HPDE6-E6E7 (cell line): ENCODE measurements around the gene EEF1AKMT1.

Source experiments
- DNase-seq: peaks from one replicate; pipeline ENCODE4 v3.0.0; 2011; ENCODE audit warnings: missing footprints; ENCODE audit errors: extremely low spot score

EEF1AKMT1 gene

DNA sequence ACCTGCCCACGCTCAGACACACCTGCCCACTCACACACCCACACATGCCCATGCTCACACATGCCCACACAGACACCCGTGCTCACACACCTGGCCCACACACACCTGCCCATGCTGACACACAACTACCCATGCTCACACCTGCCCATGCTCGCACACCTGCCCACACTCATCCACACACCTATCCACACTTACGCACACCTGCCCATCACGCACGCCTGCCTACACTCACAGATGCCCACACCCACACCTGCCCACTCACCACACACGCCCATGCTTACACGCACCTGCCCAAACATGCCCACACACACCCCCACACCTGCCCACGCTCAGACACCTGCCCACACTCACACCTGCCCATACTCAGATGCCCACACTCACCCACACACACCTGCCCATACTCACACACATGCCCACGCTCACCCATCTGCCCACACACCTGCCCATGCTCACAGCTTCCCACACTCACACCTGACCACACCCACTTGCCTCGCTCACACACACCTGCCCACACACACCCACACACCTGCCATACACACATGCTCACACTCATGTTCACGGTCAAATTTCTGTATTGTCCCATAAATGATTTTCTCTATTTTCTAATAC, 54.7 kb downstream of the EEF1AKMT1 start:
- no peak for DNase-seq

DNA sequence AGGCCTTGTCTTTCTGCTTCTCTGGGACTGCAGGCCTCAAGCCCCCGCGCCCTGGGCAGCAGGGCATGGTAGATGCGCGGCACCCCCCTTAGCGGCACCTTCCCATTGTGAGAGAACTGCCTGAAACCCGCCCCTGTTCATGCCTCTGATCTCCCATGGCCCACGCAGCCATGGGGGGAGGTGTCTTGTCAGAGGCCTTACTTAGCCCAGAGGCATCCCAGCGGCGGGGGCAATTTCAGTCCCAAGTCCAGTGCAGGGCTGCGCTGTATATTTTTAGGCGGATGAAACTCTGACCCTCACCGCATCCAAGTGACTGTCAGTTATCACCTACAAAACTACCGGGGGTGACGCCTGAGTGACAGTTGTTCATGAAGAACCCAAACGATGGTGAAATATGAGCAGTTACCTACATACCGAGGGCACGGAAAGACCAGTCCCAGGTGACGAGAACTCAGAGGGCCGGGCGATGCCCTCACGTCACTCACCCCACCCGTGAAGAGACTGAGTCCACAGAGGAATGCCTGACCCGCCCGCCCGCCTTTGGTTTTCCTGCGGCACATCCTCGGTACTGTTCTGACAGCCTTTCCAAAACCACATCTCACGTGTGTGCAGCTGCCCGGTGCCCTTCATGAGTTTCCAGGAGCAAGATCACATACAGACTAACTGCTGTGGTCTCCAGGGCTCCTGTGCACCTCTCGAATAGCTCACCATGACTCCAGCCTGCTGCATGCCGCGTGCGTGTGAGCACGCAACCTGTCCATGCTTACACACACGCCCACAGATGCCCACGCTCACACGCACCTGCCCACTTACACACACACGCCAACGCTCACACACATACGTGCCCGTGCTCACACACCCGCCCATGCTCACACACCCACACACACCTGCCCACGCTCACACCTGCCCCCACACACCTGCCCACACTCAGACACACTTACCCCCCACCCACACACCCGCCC, 55.9 kb downstream of the EEF1AKMT1 start:
- no peak for DNase-seq

DNA sequence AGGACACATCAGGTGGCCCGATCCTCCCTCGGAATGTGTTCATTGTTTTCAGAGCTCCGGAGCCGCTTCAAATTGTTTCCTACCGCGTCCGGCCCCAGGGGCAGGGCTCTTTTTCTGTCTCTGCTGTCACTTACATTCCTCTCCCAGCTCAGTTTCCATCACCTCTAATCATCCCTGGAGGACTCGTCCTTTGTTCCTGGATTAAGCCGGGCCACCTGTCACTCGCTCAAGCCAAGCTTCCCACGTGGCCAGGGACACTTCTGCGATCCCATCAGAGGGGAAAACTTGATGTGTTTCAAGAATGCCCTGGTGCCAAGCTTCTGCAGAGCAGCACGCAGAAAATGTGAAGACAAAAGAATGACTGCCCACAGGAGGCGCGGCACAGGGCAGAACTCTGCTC, 56.8 kb downstream of the EEF1AKMT1 start:
- no peak for DNase-seq

GRCh38 chr13:20715330-20715712, 58.4 kb downstream of the EEF1AKMT1 start:
- DNase-seq: no peak

DNA sequence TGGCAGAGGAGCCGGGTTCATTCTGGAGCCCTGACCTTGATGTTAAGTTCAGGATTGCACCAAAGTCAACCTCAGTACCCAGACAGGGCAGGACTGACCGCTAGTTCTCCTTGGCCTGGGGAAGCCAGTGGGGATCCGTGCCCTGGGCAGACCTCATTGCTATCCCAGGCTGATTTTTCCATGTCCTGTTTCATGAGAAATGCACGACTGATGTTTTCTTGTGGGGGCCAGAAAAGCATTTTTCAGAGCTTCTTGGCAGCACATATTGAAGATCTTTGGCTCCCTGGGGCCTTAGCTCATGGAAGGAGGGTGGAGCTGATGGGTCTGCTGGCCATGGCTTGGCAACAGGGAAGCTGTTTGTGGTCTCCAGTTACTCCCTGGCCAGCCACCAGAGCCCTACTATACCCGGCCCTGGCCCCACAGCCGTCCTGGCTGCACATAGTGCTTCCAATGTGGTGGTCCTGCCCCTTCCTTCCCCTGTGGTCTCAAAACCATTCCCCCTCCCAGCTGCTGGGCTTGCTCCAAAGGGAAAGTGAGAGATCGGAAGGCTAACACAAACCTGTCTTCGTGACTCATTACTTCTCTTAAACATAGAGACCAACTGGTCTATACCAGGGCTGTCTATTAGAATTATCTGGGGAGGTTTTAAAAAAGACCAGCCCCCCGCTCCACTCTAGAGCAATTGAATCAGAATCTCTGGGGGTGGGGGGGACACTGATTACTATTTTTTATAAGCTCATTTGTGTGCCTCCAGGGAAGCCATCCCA, 59.0 kb downstream of the EEF1AKMT1 start:
- DNase-seq: no peak

- no peak for DNase-seq
These were observed 59.6 kb downstream of the EEF1AKMT1 start for GRCh38 chr13:20714161-20714560.

GRCh38 chr13:20713751-20714150, 60.0 kb downstream of the EEF1AKMT1 start:
- DNase-seq: no peak

- no peak for DNase-seq
These were observed 60.8 kb downstream of the EEF1AKMT1 start for GRCh38 chr13:20713014-20713376.

DNA sequence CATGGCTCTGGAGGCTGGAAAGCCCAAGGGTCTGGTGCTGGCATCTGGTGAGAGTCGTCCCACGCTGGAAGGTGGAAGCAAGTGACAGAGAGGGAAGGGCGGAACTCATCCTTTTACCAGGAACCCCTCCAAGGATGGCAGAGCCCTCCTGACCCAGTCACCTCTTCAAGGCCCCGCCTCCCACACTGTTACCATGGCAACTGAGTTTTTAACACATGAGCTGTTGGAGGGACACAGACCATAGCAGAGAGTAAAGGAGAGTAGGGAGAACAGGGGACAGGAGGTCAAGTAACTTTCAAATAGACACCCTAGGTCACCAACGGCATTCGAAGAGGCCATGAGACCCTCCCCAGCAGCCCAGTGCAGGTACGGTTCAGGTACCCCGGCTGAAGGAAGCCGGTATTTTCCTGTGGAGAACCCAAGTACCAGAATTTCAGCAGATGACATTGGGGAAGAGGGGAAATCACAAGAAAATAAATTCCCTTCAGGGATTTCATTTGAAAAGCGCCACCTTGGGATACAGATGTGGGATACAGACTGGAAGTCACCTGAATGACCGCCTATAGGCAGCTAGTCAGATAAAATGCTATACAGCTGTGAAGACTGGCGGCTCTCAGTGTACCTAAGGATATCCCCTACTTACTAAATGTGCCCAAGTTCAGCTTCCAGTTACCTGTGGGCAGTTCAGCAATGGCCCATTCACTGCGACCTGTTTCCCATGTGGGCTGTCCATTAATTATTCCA, 62.3 kb downstream of the EEF1AKMT1 start:
- DNase-seq: no peak

GRCh38 chr13:20709782-20710181, 64.0 kb downstream of the EEF1AKMT1 start:
- no peak for DNase-seq

- DNase-seq: no peak
These were observed 64.4 kb downstream of the EEF1AKMT1 start for GRCh38 chr13:20709369-20709768.

GRCh38 chr13:20708216-20708615, 65.5 kb downstream of the EEF1AKMT1 start:
- DNase-seq: no peak

- no peak for DNase-seq
These were observed 67.1 kb downstream of the EEF1AKMT1 start for GRCh38 chr13:20706661-20707060.

- DNase-seq: no peak
These were observed 69.2 kb downstream of the EEF1AKMT1 start for GRCh38 chr13:20704459-20705069.

DNA sequence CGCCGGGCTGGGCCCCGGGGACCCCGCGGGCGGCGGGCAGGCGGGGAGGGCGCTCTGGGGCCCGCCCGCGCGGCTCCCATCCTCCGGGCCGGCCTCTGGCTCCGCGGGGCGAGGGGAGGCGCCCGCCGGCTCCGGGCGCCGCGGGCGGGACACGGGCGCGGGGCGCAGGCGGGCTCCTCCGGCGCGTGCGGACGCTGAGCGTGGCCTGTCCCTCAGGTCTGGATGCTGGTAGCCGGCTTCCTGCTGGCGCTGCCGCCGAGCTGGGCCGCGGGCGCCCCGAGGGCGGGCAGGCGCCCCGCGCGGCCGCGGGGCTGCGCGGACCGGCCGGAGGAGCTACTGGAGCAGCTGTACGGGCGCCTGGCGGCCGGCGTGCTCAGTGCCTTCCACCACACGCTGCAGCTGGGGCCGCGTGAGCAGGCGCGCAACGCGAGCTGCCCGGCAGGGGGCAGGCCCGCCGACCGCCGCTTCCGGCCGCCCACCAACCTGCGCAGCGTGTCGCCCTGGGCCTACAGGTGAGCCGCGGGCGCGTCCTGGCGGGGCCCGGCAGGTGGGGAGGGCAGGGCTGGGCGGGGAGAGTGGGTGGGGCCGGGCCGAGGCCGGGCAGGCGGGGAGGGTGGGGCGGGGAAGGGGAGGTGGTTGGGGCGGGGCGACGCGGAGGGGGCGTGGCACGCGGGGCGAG, 69.8 kb downstream of the EEF1AKMT1 start:
- peak; percentile 40 for DNase-seq

GRCh38 chr13:20702915-20703779, 70.6 kb downstream of the EEF1AKMT1 start, which contains the start of gene IL17D:
Gene IL17D, plus strand, starts transcription at chr13:20703699. Its CDS starts 303 bp downstream, at chr13:20704002.
- DNase-seq: no peak

GRCh38 chr13:20702530-20702914, 71.2 kb downstream of the EEF1AKMT1 start:
- DNase-seq: no peak

DNA sequence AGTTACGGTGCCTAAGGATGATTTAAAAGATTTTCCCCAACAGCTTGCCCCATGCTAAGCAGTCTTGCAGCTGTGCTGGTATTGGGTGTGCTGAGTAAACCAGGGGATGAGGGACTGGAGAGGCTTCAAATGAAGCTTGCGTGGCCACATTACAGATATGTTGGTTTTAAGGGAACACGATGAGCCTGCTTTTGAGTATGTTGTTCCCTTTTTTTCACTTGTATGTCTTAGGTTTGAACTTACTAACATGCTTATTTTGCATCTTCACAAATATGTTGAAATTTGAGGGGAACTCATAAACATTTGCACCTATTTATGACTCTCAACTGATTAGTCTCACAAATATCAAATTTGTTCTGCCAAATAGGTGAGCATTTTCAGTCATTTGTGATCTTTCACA, 72.3 kb downstream of the EEF1AKMT1 start:
- DNase-seq: no peak

DNA sequence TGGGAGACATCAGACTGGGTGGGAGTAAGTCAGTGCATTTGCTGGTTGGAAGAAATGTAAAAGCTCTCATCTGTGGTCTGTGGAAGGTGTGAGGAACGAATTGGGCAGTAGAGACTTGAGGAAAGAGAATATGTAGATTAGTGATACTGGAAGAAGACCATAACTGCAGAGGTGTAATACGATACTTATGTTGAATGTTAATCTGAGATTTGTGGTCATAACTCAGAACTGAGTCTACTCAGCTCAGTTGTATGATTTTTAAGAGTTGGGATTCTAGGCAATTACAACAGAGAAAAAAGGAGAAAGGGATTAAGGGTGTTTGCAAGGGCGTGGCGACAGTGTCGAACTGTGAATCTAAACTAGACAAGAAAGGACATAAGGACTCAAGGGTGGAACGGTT, 73.5 kb downstream of the EEF1AKMT1 start:
- DNase-seq: no peak

DNA sequence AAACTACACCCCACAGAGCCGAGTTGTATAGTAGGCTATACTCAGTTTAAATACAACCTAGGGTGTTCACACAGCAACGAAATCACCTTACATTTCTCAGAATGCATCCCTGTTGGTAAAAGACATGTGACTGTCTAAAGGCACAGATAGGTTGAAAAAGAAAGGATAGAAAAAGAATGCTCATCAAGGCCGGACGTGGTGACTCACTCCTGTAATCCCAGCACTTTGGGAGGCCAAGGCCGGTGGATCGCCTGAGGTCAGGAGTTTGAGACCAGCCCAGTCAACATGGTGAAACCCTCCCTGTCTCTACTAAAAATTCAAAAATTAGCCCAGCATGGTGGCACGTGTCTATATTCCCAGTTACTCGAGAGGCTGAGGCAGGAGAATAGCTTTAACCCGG, 74.0 kb downstream of the EEF1AKMT1 start:
- DNase-seq: no peak
